Naive thymus-derived CD4-positive, alpha-beta T cell (primary cell): ENCODE results near the gene MSMO1. TPM values are rescaled to one million over a fixed set of nuclear protein-coding genes. Genes with fewer than 3 reads are reported as not detected.

Source experiments
- ATAC-seq: fragments of 150-1000 bp; cut with Tn5 transposase; 2 replicates; pipeline ENCODE4 v1.10.0; 2021; ENCODE audit warnings: mild to moderate bottlenecking, moderate library complexity
- CTCF ChIA-PET: fragments of 350-600 bp; sonication (Branson Sonifier 250); formaldehyde crosslinking; loops from one replicate; lab custom pipeline; 2021; ENCODE audit warnings: antibody characterized with exemption; lab: Charles Lee
- POLR2A ChIA-PET: fragments of 350-600 bp; sonication (Branson Sonifier 250); formaldehyde crosslinking; loops from one replicate; lab custom pipeline; 2021; ENCODE audit warnings: antibody characterized with exemption, inconsistent platforms; lab: Charles Lee
- DNase-seq, 9 donors: peaks; one replicate each; pipeline versions ENCODE4 v3.0.0 to v3.0.0-alpha.2; 2020 to 2022; ENCODE audit warnings: mixed read lengths in 1 of 9
- H3K27ac ChIP-seq: one replicate; pipeline ENCODE4 v1.7.0; 2013; ENCODE audit warnings: mild to moderate bottlenecking, low read depth, low read length, moderate library complexity
- H3K27me3 ChIP-seq, 2 donors: one replicate each; pipeline ENCODE4 v1.7.0; 2013; ENCODE audit warnings: low read length in 2 of 2, mild to moderate bottlenecking in 2 of 2, moderate library complexity in 2 of 2; ENCODE audit not compliant: control insufficient read depth in 2 of 2, insufficient read depth in 2 of 2
- H3K36me3 ChIP-seq, 3 experiments: 1 replicate in 2 of 3; 2 replicates in 1 of 3; pipeline ENCODE4 v1.7.0; 2013; ENCODE audit warnings: low read length in 3 of 3, mild to moderate bottlenecking in 3 of 3, moderate library complexity in 1 of 3; ENCODE audit not compliant: insufficient read depth in 3 of 3, control insufficient read depth in 2 of 3
- H3K4me1 ChIP-seq, 2 donors: one replicate each; pipeline ENCODE4 v1.7.0; 2013; ENCODE audit warnings: low read length in 2 of 2, mild to moderate bottlenecking in 2 of 2, moderate library complexity in 1 of 2; ENCODE audit not compliant: control insufficient read depth in 2 of 2, insufficient read depth in 2 of 2
- H3K4me3 ChIP-seq: 2 replicates; pipeline ENCODE4 v1.7.0; 2013; ENCODE audit warnings: mild to moderate bottlenecking, low read length
- H3K9me3 ChIP-seq, 3 experiments: 1 replicate in 2 of 3; 2 replicates in 1 of 3; pipeline ENCODE4 v1.7.0; 2013; ENCODE audit warnings: low read length in 3 of 3; ENCODE audit not compliant: control insufficient read depth in 2 of 3
- H3K27ac Mint-ChIP-seq, 9 donors: one replicate each; pipeline ENCODE4 v1.8.0; 2020 to 2022; ENCODE audit warnings: mixed read lengths in 9 of 9, mild to moderate bottlenecking in 8 of 9, moderate library complexity in 5 of 9, inconsistent platforms in 2 of 9
- H3K27me3 Mint-ChIP-seq, 5 donors: one replicate each; pipeline ENCODE4 v1.8.0; 2021 to 2022; ENCODE audit warnings: mixed read lengths in 5 of 5, mild to moderate bottlenecking in 1 of 5
- H3K36me3 Mint-ChIP-seq, 5 donors: one replicate each; pipeline ENCODE4 v1.8.0; 2020 to 2022; ENCODE audit warnings: mixed read lengths in 5 of 5, mild to moderate bottlenecking in 3 of 5, inconsistent platforms in 1 of 5
- H3K4me1 Mint-ChIP-seq, 7 donors: one replicate each; pipeline ENCODE4 v1.8.0; 2020 to 2022; ENCODE audit warnings: mixed read lengths in 7 of 7, mild to moderate bottlenecking in 3 of 7, inconsistent platforms in 1 of 7
- H3K4me3 Mint-ChIP-seq, 10 donors: one replicate each; pipeline ENCODE4 v1.8.0; 2020 to 2022; ENCODE audit warnings: mild to moderate bottlenecking in 10 of 10, mixed read lengths in 10 of 10, moderate library complexity in 6 of 10, inconsistent platforms in 2 of 10
- H3K9me3 Mint-ChIP-seq, 11 donors: one replicate each; pipeline ENCODE4 v1.8.0; 2020 to 2022; ENCODE audit warnings: mixed read lengths in 11 of 11, mild to moderate bottlenecking in 4 of 11, inconsistent platforms in 1 of 11, moderate library complexity in 1 of 11
- intact Hi-C, 2 donors: fragments of 100-400 bp; cut with micrococcal nuclease; formaldehyde crosslinking; loops; one replicate each; pipeline ENCODE4 v1.15.1; 2023
- microRNA-seq: library from miRNA; unstranded; fragments of <30 nt; microRNA quantifications from one replicate; pipeline ENCODE4 v1.2.0, GENCODE V29; 2022; ENCODE audit warnings: borderline microRNAs expressed
- polyA plus RNA-seq, 2 donors: library from polyadenylated mRNA; unstranded; fragments of 300-500 nt; fragmentation: Illumina TruSeq; gene quantifications; one replicate each; pipeline ENCODE4 v1.2.3, GENCODE V29; 2021
- total RNA-seq, 6 experiments: library from RNA in 5 of 6; stranded (reverse) in 5 of 6; gene quantifications; 1 replicate in 5 of 6; 2 replicates in 1 of 6; pipeline ENCODE4 v1.2.3 and lab custom pipeline; 2021 to 2026

Gene MSMO1
- total and polyA plus RNA-seq, 7 experiments from 2014 or later: 9.6 to 37.9 (median 22.8) TPM

DNA sequence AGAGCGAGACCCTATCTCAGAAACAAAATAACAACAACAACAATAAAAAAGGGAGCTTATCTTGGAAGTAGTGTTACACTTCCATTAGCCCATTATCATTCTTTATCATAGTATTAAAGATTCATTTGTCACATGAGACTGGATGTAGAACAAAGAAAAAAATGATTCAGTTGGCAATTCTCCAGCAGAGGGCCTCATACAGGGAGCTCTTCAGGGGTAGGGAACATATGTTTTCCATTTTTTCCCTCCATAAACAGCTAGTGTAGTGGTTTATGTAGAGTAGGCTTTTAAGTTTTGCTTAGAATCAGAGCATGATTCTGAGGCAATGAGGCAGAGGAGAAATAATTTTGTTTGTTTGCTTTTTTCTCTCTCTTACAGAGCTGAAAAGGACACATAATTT lies 57.1 kb downstream of the MSMO1 start:
- CTCF ChIA-PET: no interaction called here

GRCh38 chr4:165385126-165385525 lies 57.7 kb downstream of the MSMO1 start:
- H3K4me3 ChIP-seq: no peak overlapping the region
- H3K27me3 ChIP-seq: no peaks in the 10 kb centered on the region
- ChIA-PET CTCF (no interaction called here), POLR2A (interaction anchor here (1.3 kb wide), 1 partner anchor 9 kb away, joined by 3 read pairs; no protein-coding TSS in a partner anchor)
- H3K9me3 ChIP-seq: no peaks in the 10 kb centered on the region
- intact Hi-C loops: no loop called here
- Mint-ChIP-seq H3K27ac (no peak overlapping the region), H3K36me3 (peaks cover 0 to 3% (median 0%) of the 10 kb centered on the region in 5 donors), H3K9me3 (no peaks in the 10 kb centered on the region), H3K4me1 (no peaks in the 10 kb centered on the region), H3K4me3 (no peak overlapping the region), H3K27me3 (peaks cover 27 to 63% (median 44%) of the 10 kb centered on the region in 5 donors)
- H3K4me1 ChIP-seq: no peaks in the 10 kb centered on the region
- no peak overlapping the region for H3K27ac ChIP-seq
- no peak for ATAC-seq
- no peaks in the 10 kb centered on the region for H3K36me3 ChIP-seq
- DNase-seq: no peak

More for the DNA sequence above, 57.1 kb downstream of the MSMO1 start:
- Mint-ChIP-seq H3K4me1 (no peaks in the 10 kb centered on the region), H3K27me3 (peaks cover 32 to 63% (median 46%) of the 10 kb centered on the region in 5 donors), H3K4me3 (no peak overlapping the region), H3K27ac (no peak overlapping the region), H3K9me3 (no peaks in the 10 kb centered on the region), H3K36me3 (peaks cover 0 to 3% (median 0%) of the 10 kb centered on the region in 5 donors)
- H3K4me3 ChIP-seq: no peak overlapping the region
- DNase-seq (no peak), ATAC-seq (no peak)
- POLR2A ChIA-PET: interaction anchor here (0.6 to 1.3 kb wide), 2 partner anchors 9 to 33 kb away, joined by 3 read pairs; no protein-coding TSS in a partner anchor
- intact Hi-C loops: no loop called here
- no peaks in the 10 kb centered on the region for H3K36me3 ChIP-seq
- H3K9me3 ChIP-seq: no peaks in the 10 kb centered on the region
- no peak overlapping the region for H3K27ac ChIP-seq
- H3K4me1 ChIP-seq: no peaks in the 10 kb centered on the region
- H3K27me3 ChIP-seq: no peaks in the 10 kb centered on the region

- POLR2A ChIA-PET: no interaction called here
- Histone ChIP-seq H3K27ac (no peak overlapping the region), H3K36me3 (no peaks in the 10 kb centered on the region), H3K4me3 (no peak overlapping the region), H3K9me3 (no peaks in the 10 kb centered on the region), H3K4me1 (no peaks in the 10 kb centered on the region), H3K27me3 (no peaks in the 10 kb centered on the region)
- Mint-ChIP-seq H3K9me3 (no peaks in the 10 kb centered on the region), H3K4me3 (no peak overlapping the region), H3K36me3 (peaks cover 0 to 3% (median 0%) of the 10 kb centered on the region in 5 donors), H3K4me1 (no peaks in the 10 kb centered on the region), H3K27ac (no peak overlapping the region), H3K27me3 (peaks cover 15 to 62% (median 36%) of the 10 kb centered on the region in 5 donors)
- ATAC-seq (no peak), DNase-seq (no peak)
- intact Hi-C loops: no loop called here
- CTCF ChIA-PET: no interaction called here
Observed at GRCh38 chr4:165386328-165386727, 58.9 kb downstream of the MSMO1 start.

DNA sequence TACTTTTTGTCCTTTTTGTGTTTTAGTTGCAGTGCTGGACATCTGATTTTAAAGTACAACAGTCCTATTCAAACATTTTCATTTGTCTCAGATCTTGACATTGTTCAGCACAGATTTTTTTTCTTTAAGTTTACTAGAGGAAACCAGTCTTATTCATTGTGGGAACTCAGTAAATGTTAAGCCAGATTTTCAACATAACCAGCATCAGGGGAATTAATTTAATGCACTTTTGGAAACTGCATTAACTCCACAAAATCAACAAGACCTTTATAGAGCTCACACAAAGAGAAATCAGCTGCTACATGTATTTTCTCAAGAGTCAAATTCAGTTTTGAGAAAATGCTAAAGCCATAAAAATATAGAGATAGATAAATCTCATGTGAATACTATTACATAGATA lies 61.3 kb downstream of the MSMO1 start:
- Mint-ChIP-seq H3K27me3 (peaks cover 5 to 51% (median 26%) of the 10 kb centered on the region in 5 donors), H3K27ac (no peak overlapping the region), H3K9me3 (no peaks in the 10 kb centered on the region), H3K4me1 (no peaks in the 10 kb centered on the region), H3K4me3 (no peak overlapping the region), H3K36me3 (no peaks in the 10 kb centered on the region)
- DNase-seq (no peak), ATAC-seq (no peak)
- ChIA-PET CTCF (no interaction called here), POLR2A (no interaction called here)
- Histone ChIP-seq H3K4me1 (no peaks in the 10 kb centered on the region), H3K9me3 (no peaks in the 10 kb centered on the region), H3K27ac (no peak overlapping the region), H3K36me3 (no peaks in the 10 kb centered on the region), H3K27me3 (no peaks in the 10 kb centered on the region), H3K4me3 (no peak overlapping the region)
- intact Hi-C loops: no loop called here

Small RNA genes within 50 kb of the gene (microRNA-seq; reads per million reads assigned to microRNA genes)
- not detected for gene MIR578

Other genes starting within 250 kb of the MSMO1 start
- 10 to 100 TPM in 2 of 5 experiments, 1 to 10 TPM in 3; 5.3 to 13.9 (median 9.6) TPM for gene TMEM192, start 214.8 kb upstream of the MSMO1 start, total RNA-seq
- gene TMEM192, start 214.8 kb upstream of the MSMO1 start, polyA plus RNA-seq: 10 to 100 TPM; 12.5 to 20.6 TPM
- 10 to 100 TPM; 26.9 to 39.9 (median 27.9) TPM for gene KLHL2, start 120.1 kb upstream of the MSMO1 start, total RNA-seq
- 1 to 10 TPM; 4.8 to 7.4 TPM for gene KLHL2, start 120.1 kb upstream of the MSMO1 start, polyA plus RNA-seq
- not detected for gene CPE, start 51.3 kb downstream of the MSMO1 start, total RNA-seq
- under 1 TPM; 0.09 to 0.10 TPM for gene CPE, start 51.3 kb downstream of the MSMO1 start, polyA plus RNA-seq